Keratinocyte (primary cell): ENCODE results near the gene YAP1. TPM values are rescaled to one million over a fixed set of nuclear protein-coding genes. Genes with fewer than 3 reads are reported as not detected.
A peak's percentile ranks its signal among the peaks of the same experiment; 100 is the strongest.

Source experiments
- DNase-seq: peaks from one replicate; pipeline ENCODE4 v3.0.0-alpha.2; 2011; ENCODE audit warnings: low read depth, missing footprints, low spot score
- FAIRE-seq: peaks from 2 replicates; lab custom pipeline; 2011; peaks lifted over from hg19 to GRCh38; lab: Jason Lieb, UNC
- H2AFZ ChIP-seq: 2 replicates; pipeline ENCODE4 v1.6.0; 2012; ENCODE audit warnings: low read length, control low read depth, inconsistent platforms; ENCODE audit not compliant: control insufficient read depth
- H3K27ac ChIP-seq: 2 replicates; pipeline ENCODE4 v1.5.1; 2011; ENCODE audit warnings: low read length; ENCODE audit not compliant: control insufficient read depth, insufficient read depth
- H3K27me3 ChIP-seq: 3 replicates; pipeline ENCODE4 v1.6.0; 2011; ENCODE audit warnings: low read length; ENCODE audit not compliant: control insufficient read depth, insufficient read depth; ENCODE audit errors: extremely low read depth
- H3K36me3 ChIP-seq, 2 experiments: 2 replicates in 1 of 2; 3 replicates in 1 of 2; pipeline ENCODE4 v1.5.1; 2011; ENCODE audit warnings: low read length in 2 of 2, mild to moderate bottlenecking in 1 of 2; ENCODE audit not compliant: control insufficient read depth in 2 of 2, insufficient read depth in 2 of 2; ENCODE audit errors: extremely low read depth in 1 of 2
- H3K4me1 ChIP-seq: 3 replicates; pipeline ENCODE4 v1.5.1; 2011; ENCODE audit warnings: low read length; ENCODE audit not compliant: control insufficient read depth, insufficient read depth; ENCODE audit errors: extremely low read depth
- H3K4me2 ChIP-seq: 3 replicates; pipeline ENCODE4 v1.6.0; 2011; ENCODE audit warnings: low read depth, low read length; ENCODE audit not compliant: control insufficient read depth, insufficient read depth; ENCODE audit errors: extremely low read depth
- H3K4me3 ChIP-seq, 3 experiments: fragments of 200-600 bp in 1 of 3; sonication (generic) in 1 of 3; 2 replicates in 2 of 3; 3 replicates in 1 of 3; pipeline ENCODE4 v1.5.1; 2011 to 2016; ENCODE audit warnings: low read length in 3 of 3, mild to moderate bottlenecking in 3 of 3, control low read depth in 2 of 3, inconsistent platforms in 1 of 3, low read depth in 1 of 3, mixed read lengths in 1 of 3, mixed run types in 1 of 3, moderate library complexity in 1 of 3; ENCODE audit not compliant: control insufficient read depth in 2 of 3, insufficient read depth in 2 of 3; ENCODE audit errors: extremely low read depth in 1 of 3
- H3K79me2 ChIP-seq: 2 replicates; pipeline ENCODE4 v1.6.0; 2012; ENCODE audit warnings: low read length; ENCODE audit not compliant: control insufficient read depth, insufficient read depth
- H3K9ac ChIP-seq: 3 replicates; pipeline ENCODE4 v1.6.0; 2011; ENCODE audit warnings: low read length; ENCODE audit not compliant: control insufficient read depth, insufficient read depth; ENCODE audit errors: extremely low read depth
- H3K9me1 ChIP-seq: 3 replicates; pipeline ENCODE4 v1.6.0; 2011; ENCODE audit warnings: low read length; ENCODE audit not compliant: control insufficient read depth, insufficient read depth; ENCODE audit errors: extremely low read depth
- H3K9me3 ChIP-seq: 2 replicates; pipeline ENCODE4 v1.5.1; 2012; ENCODE audit warnings: low read depth, low read length; ENCODE audit not compliant: control insufficient read depth
- H4K20me1 ChIP-seq: 3 replicates; pipeline ENCODE4 v1.6.0; 2011; ENCODE audit warnings: low read length; ENCODE audit not compliant: control insufficient read depth, insufficient read depth; ENCODE audit errors: extremely low read depth
- EZH2 ChIP-seq: IDR thresholded peaks from one replicate; pipeline ENCODE4 v1.6.1; 2012; ENCODE audit warnings: inconsistent platforms, mild to moderate bottlenecking, low read length, moderate library complexity
- dilution Hi-C: fragments of 300-500 bp; cut with MboI; formaldehyde crosslinking; loops from one replicate; pipeline ENCODE4 v1.7.0; 2020; ENCODE audit warnings: low sequenced_read_pairs; ENCODE audit not compliant: extremely low pct_ligation_motif_present
- polyA minus RNA-seq, 3 experiments: library from RNA; depleted of rRNA, polyadenylated mRNA; stranded (reverse); fragments of >200 nt; gene quantifications; 1 replicate in 1 of 3; 2 replicates in 1 of 3; 3 replicates in 1 of 3; pipeline ENCODE4 v1.2.3, GENCODE V29; 2011
- polyA plus RNA-seq, 5 experiments: library from polyadenylated mRNA; depleted of rRNA in 3 of 5; stranded (reverse) in 3 of 5; stranded (forward) in 1 of 5; unstranded in 1 of 5; fragments of >200 nt; gene quantifications; 1 replicate in 1 of 5; 2 replicates in 3 of 5; 3 replicates in 1 of 5; pipeline versions ENCODE4 v1.2.1 to v1.2.3, GENCODE V29; 2011 to 2012; ENCODE audit warnings: missing spikeins in 2 of 5, low read depth in 1 of 5, low replicate concordance in 1 of 5
- TF ChIP-seq, protein P1 (sequence below), 3 experiments: IDR thresholded peaks in 1 of 3; conservative IDR thresholded peaks in 1 of 3; optimal IDR thresholded peaks in 1 of 3; 2 replicates in 2 of 3; 3 replicates in 1 of 3; pipeline versions ENCODE3 to v1.5.1; 2011; ENCODE audit warnings: low read length in 3 of 3, mild to moderate bottlenecking in 3 of 3, moderate library complexity in 2 of 3, control low read depth in 1 of 3, inconsistent platforms in 1 of 3; ENCODE audit not compliant: insufficient read depth in 2 of 3; ENCODE audit errors: extremely low read depth in 1 of 3

Gene YAP1
- polyA plus RNA-seq (89.8 to 125 TPM (median 105 TPM) in 3 replicates), polyA minus RNA-seq (237 to 310 TPM (median 294 TPM) in 3 replicates)
- 73.1 TPM for polyA plus RNA-seq (2011; ENCODE audit: low read depth)
- polyA plus RNA-seq (2011; cell fraction: cytosol; rRNA removed), result 95.6 and 114 TPM in 2 replicates
- 132 and 152 TPM in 2 replicates for polyA plus RNA-seq (2011; cell fraction: nucleus; rRNA removed)
- 66.6 and 104 TPM in 2 replicates for polyA plus RNA-seq (2012; ENCODE audit: low replicate concordance)
- 154 TPM for polyA minus RNA-seq (2011; cell fraction: cytosol; rRNA and poly(A)+ RNA removed)
- polyA minus RNA-seq (2011; cell fraction: nucleus; rRNA and poly(A)+ RNA removed), result 166 and 273 TPM in 2 replicates

DNA sequence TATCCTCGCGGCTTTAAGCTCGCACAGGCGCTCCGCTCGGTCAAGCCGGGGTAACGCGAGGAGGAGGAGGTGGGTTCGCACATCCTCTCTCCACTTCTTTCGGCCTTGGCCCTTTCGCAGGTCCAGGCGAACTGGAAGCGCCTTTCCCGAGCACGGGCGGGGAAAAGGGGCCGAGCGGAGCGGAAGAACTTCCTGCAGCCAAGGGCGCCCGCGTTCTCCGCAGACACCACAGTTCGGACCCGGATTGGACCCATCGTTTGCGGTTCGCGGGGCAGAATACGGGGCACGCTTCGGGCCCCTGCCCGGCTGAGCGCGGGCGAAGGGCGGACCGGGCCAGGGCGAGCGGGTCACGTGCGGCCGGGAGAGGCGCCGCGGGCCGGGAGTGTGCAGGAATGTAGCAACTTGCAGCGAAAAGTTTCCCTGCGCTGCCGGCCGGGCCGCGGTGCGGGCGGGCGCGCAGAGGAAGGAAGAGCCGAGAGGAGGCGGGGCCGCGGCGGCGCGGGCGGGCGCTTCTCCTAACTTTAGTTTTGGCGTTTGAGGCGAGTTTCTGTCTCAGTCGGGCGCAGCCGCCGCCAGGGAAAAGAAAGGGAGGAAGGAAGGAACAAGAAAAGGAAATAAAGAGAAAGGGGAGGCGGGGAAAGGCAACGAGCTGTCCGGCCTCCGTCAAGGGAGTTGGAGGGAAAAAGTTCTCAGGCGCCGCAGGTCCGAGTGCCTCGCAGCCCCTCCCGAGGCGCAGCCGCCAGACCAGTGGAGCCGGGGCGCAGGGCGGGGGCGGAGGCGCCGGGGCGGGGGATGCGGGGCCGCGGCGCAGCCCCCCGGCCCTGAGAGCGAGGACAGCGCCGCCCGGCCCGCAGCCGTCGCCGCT, at the start of gene YAP1:
Gene YAP1 (plus strand): TSS at position 552 of the 865 bp plus-strand sequence. CDS start 402 bp downstream, outside the sequence.
- peak within 1 kb of the TSS; percentile 92 for H3K27ac ChIP-seq
- DNase-seq (no peak), FAIRE-seq (no peak)
- H3K4me2 ChIP-seq, result peak within 1 kb of the TSS; percentile 93
- H3K79me2 ChIP-seq, result peaks cover 35% of the 10 kb centered on the region
- TF ChIP-seq, protein P1, sequence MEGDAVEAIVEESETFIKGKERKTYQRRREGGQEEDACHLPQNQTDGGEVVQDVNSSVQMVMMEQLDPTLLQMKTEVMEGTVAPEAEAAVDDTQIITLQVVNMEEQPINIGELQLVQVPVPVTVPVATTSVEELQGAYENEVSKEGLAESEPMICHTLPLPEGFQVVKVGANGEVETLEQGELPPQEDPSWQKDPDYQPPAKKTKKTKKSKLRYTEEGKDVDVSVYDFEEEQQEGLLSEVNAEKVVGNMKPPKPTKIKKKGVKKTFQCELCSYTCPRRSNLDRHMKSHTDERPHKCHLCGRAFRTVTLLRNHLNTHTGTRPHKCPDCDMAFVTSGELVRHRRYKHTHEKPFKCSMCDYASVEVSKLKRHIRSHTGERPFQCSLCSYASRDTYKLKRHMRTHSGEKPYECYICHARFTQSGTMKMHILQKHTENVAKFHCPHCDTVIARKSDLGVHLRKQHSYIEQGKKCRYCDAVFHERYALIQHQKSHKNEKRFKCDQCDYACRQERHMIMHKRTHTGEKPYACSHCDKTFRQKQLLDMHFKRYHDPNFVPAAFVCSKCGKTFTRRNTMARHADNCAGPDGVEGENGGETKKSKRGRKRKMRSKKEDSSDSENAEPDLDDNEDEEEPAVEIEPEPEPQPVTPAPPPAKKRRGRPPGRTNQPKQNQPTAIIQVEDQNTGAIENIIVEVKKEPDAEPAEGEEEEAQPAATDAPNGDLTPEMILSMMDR (optimal IDR thresholded peaks at IDR 0.05 in 1 of 3, IDR thresholded peaks at IDR 0.05 in 1 of 3, conservative IDR thresholded peaks at IDR 0.05 in 1 of 3; ENCODE audit: extremely low read depth in 1 of 3, insufficient read depth in 2 of 3, low read length in 3 of 3), result no peak
- TF ChIP-seq EZH2, result no peak
- H3K9me1 ChIP-seq, result no peaks in the 10 kb centered on the region
- dilution Hi-C loops, result no loop called here
- no peaks in the 10 kb centered on the region for H3K27me3 ChIP-seq
- no peaks in the 10 kb centered on the region for H4K20me1 ChIP-seq
- peak within 1 kb of the TSS; percentile 67 to 93 (median 67) for H3K4me3 ChIP-seq
- peak within 1 kb of the TSS; percentile 86 for H2AFZ ChIP-seq
- no peaks in the 10 kb centered on the region for H3K9me3 ChIP-seq
- H3K4me1 ChIP-seq, result peaks cover 19% of the 10 kb centered on the region
- H3K36me3 ChIP-seq, result no peaks in the 10 kb centered on the region
- H3K9ac ChIP-seq, result peak within 1 kb of the TSS; percentile 86

DNA sequence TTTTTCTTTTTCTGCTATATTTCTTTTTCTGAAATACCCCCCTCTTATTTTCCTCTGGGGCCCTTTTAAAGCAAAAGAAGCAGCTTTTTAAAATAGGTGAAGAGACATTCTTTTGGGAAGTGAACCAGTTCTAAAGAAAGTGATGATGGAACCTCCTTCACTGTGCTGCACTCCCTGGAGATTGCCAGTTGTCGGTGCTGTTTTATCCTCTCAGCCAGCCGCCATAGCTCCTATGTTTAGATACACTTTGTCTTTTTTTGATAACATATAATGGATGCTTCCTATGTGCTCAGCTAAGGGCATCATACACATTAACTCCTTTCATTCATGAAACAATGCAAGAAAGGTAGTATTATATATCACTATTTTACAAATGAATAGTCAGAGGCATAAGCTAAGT, 49.0 kb upstream of the YAP1 start:
- no peaks in the 10 kb centered on the region for H4K20me1 ChIP-seq
- H2AFZ ChIP-seq, result no peak overlapping the region
- dilution Hi-C loops, result no loop called here
- peaks cover 16% of the 10 kb centered on the region for H3K4me1 ChIP-seq
- no peaks in the 10 kb centered on the region for H3K9me1 ChIP-seq
- H3K27ac ChIP-seq, result no peak overlapping the region
- H3K4me3 ChIP-seq, result no peak overlapping the region
- peak; percentile 36 for FAIRE-seq
- TF ChIP-seq, protein P1 (optimal IDR thresholded peaks at IDR 0.05 in 1 of 3, IDR thresholded peaks at IDR 0.05 in 1 of 3, conservative IDR thresholded peaks at IDR 0.05 in 1 of 3; ENCODE audit: extremely low read depth in 1 of 3, insufficient read depth in 2 of 3, low read length in 3 of 3), result peak in 1 of 3 experiments; percentile 47
- TF ChIP-seq EZH2, result no peak
- no peak overlapping the region for H3K9ac ChIP-seq
- no peaks in the 10 kb centered on the region for H3K79me2 ChIP-seq
- H3K36me3 ChIP-seq, result no peaks in the 10 kb centered on the region
- H3K4me2 ChIP-seq, result no peak overlapping the region
- H3K27me3 ChIP-seq, result no peaks in the 10 kb centered on the region
- H3K9me3 ChIP-seq, result no peaks in the 10 kb centered on the region
- DNase-seq, result no peak
